HS-27A (cell line): ENCODE measurements around the gene NDUFAF2.

Experiments
- DNase-seq: peaks from one replicate; pipeline ENCODE4 v3.0.0-alpha.2; 2012; ENCODE audit warnings: low read depth, missing footprints

The NDUFAF2 gene

GRCh38 chr5:61123145-61123544 lies 178.1 kb downstream of the NDUFAF2 start:
- no peak for DNase-seq

GRCh38 chr5:61130289-61130688 lies 185.3 kb downstream of the NDUFAF2 start:
- DNase-seq, result no peak

- no peak for DNase-seq
Observed at GRCh38 chr5:61132559-61132958, 187.6 kb downstream of the NDUFAF2 start.

GRCh38 chr5:61137835-61138234 lies 192.8 kb downstream of the NDUFAF2 start:
- no peak for DNase-seq

GRCh38 chr5:61139094-61139873 lies 194.3 kb downstream of the NDUFAF2 start:
- no peak for DNase-seq

GRCh38 chr5:61139931-61140330 lies 194.9 kb downstream of the NDUFAF2 start:
- no peak for DNase-seq

- no peak for DNase-seq
Observed at GRCh38 chr5:61141801-61142200, 196.8 kb downstream of the NDUFAF2 start.

- DNase-seq, result no peak
Observed at GRCh38 chr5:61142391-61142790, 197.4 kb downstream of the NDUFAF2 start.

- no peak for DNase-seq
Observed at GRCh38 chr5:61142811-61143210, 197.8 kb downstream of the NDUFAF2 start.

GRCh38 chr5:61148515-61148914 lies 203.5 kb downstream of the NDUFAF2 start:
- no peak for DNase-seq

GRCh38 chr5:61151893-61152292 lies 206.9 kb downstream of the NDUFAF2 start:
- DNase-seq, result no peak

GRCh38 chr5:61159070-61159469 lies 214.1 kb downstream of the NDUFAF2 start:
- DNase-seq, result no peak

- no peak for DNase-seq
Observed at GRCh38 chr5:61159836-61160235, 214.8 kb downstream of the NDUFAF2 start.

- no peak for DNase-seq
Observed at GRCh38 chr5:61160497-61160896, 215.5 kb downstream of the NDUFAF2 start.

- peak; percentile 63 for DNase-seq
Observed at GRCh38 chr5:61162010-61162831, 217.2 kb downstream of the NDUFAF2 start, which contains the start of gene SMIM15. Gene SMIM15 (minus strand): TSS chr5:61162468. CDS start chr5:61160171, 2,297 bp downstream.

- no peak for DNase-seq
Observed at GRCh38 chr5:61162832-61163567, 218.0 kb downstream of the NDUFAF2 start.

GRCh38 chr5:61163905-61164304 lies 218.9 kb downstream of the NDUFAF2 start:
- no peak for DNase-seq

- DNase-seq, result no peak
Observed at GRCh38 chr5:61167382-61167781, 222.4 kb downstream of the NDUFAF2 start.

- DNase-seq, result no peak
Observed at GRCh38 chr5:61168951-61169350, 223.9 kb downstream of the NDUFAF2 start.

- no peak for DNase-seq
Observed at GRCh38 chr5:61171479-61171878, 226.5 kb downstream of the NDUFAF2 start.

- DNase-seq, result no peak
Observed at GRCh38 chr5:61176631-61177030, 231.6 kb downstream of the NDUFAF2 start.

GRCh38 chr5:61177070-61177469 lies 232.1 kb downstream of the NDUFAF2 start:
- no peak for DNase-seq
